Astrocyte of the cerebellum (primary cell): ENCODE results near the gene EHD1.

Experiments
- DNase-seq: peaks from one replicate; pipeline ENCODE4 v3.0.0-alpha.2; 2011; ENCODE audit warnings: low read depth
- H3K4me3 ChIP-seq: 2 replicates; pipeline ENCODE4 v1.5.1; 2011; ENCODE audit warnings: mild to moderate bottlenecking, low read depth, low read length, moderate library complexity
- CTCF ChIP-seq: IDR thresholded peaks from 2 replicates; pipeline ENCODE4 v1.5.1; 2012; ENCODE audit warnings: low read length, low read depth, moderate library complexity, mild to moderate bottlenecking; ENCODE audit errors: missing control alignments
- in situ Hi-C: cut with HindIII; loops from 2 replicates; pipeline ENCODE4 v1.10.0; 2017; ENCODE audit warnings: low sequenced_read_pairs

The EHD1 gene

GRCh38 chr11:64809781-64810241 lies 68.6 kb downstream of the EHD1 start:
- in situ Hi-C loops: no loop called here
- TF ChIP-seq CTCF: no peak
- no peak for DNase-seq
- peak overlapping the region; percentile 89 for H3K4me3 ChIP-seq

DNA sequence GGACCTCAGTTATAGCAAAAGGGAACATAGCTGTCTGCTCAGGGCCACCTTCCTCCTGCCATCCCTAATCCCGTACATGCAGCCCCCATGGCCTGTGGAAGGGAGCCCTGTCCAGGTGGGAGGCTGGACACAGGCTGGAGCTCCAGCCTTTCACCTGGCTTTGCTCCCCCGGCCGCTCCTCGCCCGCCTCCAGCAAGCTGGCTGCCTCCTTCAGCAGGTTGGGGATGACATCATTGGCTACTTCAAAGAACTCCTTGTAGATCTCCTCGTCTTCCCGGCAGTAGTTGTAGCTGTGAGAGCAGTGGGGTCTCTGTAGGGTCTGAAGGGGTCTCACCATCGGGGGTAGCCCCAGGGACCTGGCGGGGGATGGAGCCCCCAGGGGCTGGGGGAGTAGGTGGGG lies 72.9 kb downstream of the EHD1 start:
- no peak for DNase-seq
- H3K4me3 ChIP-seq: no peak overlapping the region
- no peak for TF ChIP-seq CTCF
- in situ Hi-C loops: no loop called here

GRCh38 chr11:64804346-64805210 lies 73.8 kb downstream of the EHD1 start:
- in situ Hi-C loops: no loop called here
- DNase-seq: no peak
- no peak for TF ChIP-seq CTCF
- no peak overlapping the region for H3K4me3 ChIP-seq

GRCh38 chr11:64803846-64804345 lies 74.5 kb downstream of the EHD1 start:
- DNase-seq: no peak
- peak overlapping the region; percentile 74 for H3K4me3 ChIP-seq
- no peak for TF ChIP-seq CTCF
- in situ Hi-C loops: no loop called here

DNA sequence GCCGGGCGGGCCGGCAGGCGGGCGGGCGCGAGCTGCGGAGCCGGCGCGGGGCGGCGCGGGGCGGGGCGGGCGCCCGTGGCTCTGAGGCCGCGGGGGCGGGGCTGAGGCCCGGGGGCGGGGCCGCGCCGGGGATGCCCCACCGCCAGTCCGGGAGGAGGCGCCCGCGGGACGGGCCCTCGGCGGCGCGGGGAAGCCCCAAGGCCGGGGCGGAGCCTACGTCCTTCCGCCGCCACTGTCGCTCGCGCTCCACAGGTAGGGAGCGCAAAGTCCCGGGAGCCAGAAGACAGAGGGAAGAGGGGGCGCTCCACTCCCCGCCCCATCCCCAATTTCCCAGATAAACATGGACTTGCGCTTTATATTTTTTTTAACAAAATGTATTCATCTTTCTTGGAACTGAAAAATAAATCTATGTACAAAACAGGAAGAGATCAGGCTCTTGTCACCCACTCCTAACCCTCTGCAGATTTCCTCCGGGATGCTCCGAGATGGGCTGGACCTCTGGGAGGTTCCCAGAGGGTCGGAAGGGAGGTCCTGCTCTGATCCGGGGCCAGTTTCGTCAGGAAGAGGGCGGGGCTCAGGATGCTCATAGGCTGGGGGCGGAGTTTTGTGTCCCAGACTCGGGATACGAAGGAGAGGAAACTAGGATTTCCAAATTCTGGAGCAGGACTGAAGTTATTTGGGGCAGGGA lies 75.1 kb downstream of the EHD1 start, which contains the start of gene MAP4K2:
MAP4K2 (minus strand) TSS at position 57 of the 688 bp plus-strand sequence. CDS start 65 bp downstream, outside the sequence.
- peak; percentile 45 for DNase-seq
- in situ Hi-C loops: no loop called here
- peak within 1 kb of the TSS; percentile 74 for H3K4me3 ChIP-seq
- no peak for TF ChIP-seq CTCF

- DNase-seq: no peak
- no peak for TF ChIP-seq CTCF
- in situ Hi-C loops: no loop called here
- H3K4me3 ChIP-seq: peak overlapping the region; percentile 74
These were observed 75.9 kb downstream of the EHD1 start for GRCh38 chr11:64802370-64803157.
